ENCODE measurements around the gene ZXDC.

ZXDC gene

GRCh38 chr3:126398423-126399350, 77.0 kb downstream of the ZXDC start:
- no peak for DNase-seq (ENCODE audit: extremely low read depth, insufficient read length)
- no peaks in the 10 kb centered on the region for H3K36me3 ChIP-seq (ENCODE audit: control insufficient read depth, insufficient read depth, low read length)
- no peak overlapping the region for H3K4me3 ChIP-seq (replicated peaks; ENCODE audit: low read depth, low read length)
- no peaks in the 10 kb centered on the region; the same call in 1 of the 2 replicates for H3K27me3 ChIP-seq (replicated peaks; ENCODE audit: control insufficient read depth, insufficient read depth, low read length)
- TF ChIP-seq CTCF (IDR thresholded peaks at IDR 0.05; ENCODE audit: insufficient read depth, low read length, poor library complexity, severe bottlenecking) = no peak

DNA sequence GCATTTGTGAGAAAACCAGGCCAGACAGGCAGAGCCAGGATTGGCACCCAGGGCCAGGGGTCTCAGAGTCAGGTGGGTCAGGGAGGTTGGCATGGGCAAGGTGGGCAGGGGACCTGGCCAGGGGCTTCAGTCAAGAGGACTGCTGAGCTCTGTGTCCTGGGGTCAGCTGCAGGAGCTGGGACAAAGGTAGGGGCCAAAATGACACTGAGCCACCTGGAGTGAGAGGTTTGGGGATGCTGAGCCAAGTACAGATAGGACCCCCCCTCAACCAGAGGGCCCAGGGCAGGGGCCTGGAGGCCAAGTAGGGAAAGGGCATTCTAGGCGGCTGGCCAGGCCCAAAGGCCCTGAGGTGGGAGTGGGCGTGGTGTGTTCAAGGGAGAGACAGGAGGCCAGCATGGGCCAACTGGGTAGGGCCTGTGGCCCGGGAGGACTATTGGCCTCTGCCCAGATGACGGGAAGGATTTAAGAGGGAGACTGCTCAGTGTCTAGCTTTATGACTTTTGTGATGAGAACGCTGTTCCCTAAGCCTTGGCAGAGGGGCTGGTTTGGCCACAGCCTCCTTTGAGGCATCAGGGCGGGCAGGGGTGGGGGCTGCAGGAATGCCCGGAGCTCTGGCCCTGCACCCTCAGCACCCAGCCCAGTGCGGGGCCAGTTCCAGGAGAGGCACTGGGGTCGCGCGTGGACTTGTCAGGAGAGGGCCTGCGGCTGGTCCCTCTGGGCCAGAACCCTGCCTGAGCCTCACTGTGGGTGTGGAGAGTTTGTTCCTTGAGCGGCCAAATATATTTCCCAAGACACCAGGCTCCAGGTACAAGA, 77.9 kb downstream of the ZXDC start:
- no peak for DNase-seq (ENCODE audit: extremely low read depth, insufficient read length)
- H3K27me3 ChIP-seq (replicated peaks; ENCODE audit: control insufficient read depth, insufficient read depth, low read length) = no peaks in the 10 kb centered on the region; the same call in 1 of the 2 replicates
- no peak overlapping the region for H3K4me3 ChIP-seq (replicated peaks; ENCODE audit: low read depth, low read length)
- no peaks in the 10 kb centered on the region for H3K36me3 ChIP-seq (ENCODE audit: control insufficient read depth, insufficient read depth, low read length)
- TF ChIP-seq CTCF (IDR thresholded peaks at IDR 0.05; ENCODE audit: insufficient read depth, low read length, poor library complexity, severe bottlenecking) = no peak

DNA sequence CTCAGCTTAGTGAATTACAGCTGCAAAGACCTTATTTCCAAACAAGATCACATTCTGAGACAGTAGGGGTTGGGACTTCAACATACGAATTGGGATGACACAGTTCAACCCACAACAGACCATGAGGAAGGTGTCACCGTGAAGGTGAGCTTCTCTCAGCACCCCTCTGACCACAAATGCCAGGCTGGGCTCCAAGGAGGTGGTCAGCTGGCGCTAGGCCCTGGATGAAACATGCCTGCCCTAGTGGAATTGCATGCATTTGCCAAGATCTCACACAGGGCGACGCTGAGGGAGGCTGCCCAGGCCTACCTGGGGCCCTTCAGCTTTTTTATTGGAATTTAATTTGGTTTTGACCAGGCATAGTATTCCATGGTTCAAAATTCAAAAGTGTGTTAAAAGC, 79.2 kb downstream of the ZXDC start:
- no peak for DNase-seq (ENCODE audit: extremely low read depth, insufficient read length)
- H3K4me3 ChIP-seq (replicated peaks; ENCODE audit: low read depth, low read length) = no peak overlapping the region
- no peaks in the 10 kb centered on the region for H3K36me3 ChIP-seq (ENCODE audit: control insufficient read depth, insufficient read depth, low read length)
- no peaks in the 10 kb centered on the region for H3K27me3 ChIP-seq (replicated peaks; ENCODE audit: control insufficient read depth, insufficient read depth, low read length)
- TF ChIP-seq CTCF (IDR thresholded peaks at IDR 0.05; ENCODE audit: insufficient read depth, low read length, poor library complexity, severe bottlenecking) = no peak

- Histone ChIP-seq H3K4me3 (replicated peaks; ENCODE audit: low read depth, low read length) (no peak overlapping the region), H3K36me3 (ENCODE audit: control insufficient read depth, insufficient read depth, low read length) (no peaks in the 10 kb centered on the region), H3K27me3 (replicated peaks; ENCODE audit: control insufficient read depth, insufficient read depth, low read length) (no peaks in the 10 kb centered on the region)
- TF ChIP-seq CTCF (IDR thresholded peaks at IDR 0.05; ENCODE audit: insufficient read depth, low read length, poor library complexity, severe bottlenecking) = no peak
- no peak for DNase-seq (ENCODE audit: extremely low read depth, insufficient read length)
Observed at GRCh38 chr3:126395846-126396513, 79.7 kb downstream of the ZXDC start.

GRCh38 chr3:126394977-126395321, 80.7 kb downstream of the ZXDC start:
- Histone ChIP-seq H3K4me3 (replicated peaks; ENCODE audit: low read depth, low read length) (no peak overlapping the region), H3K27me3 (replicated peaks; ENCODE audit: control insufficient read depth, insufficient read depth, low read length) (no peaks in the 10 kb centered on the region), H3K36me3 (ENCODE audit: control insufficient read depth, insufficient read depth, low read length) (no peaks in the 10 kb centered on the region)
- TF ChIP-seq CTCF (IDR thresholded peaks at IDR 0.05; ENCODE audit: insufficient read depth, low read length, poor library complexity, severe bottlenecking) = no peak
- no peak for DNase-seq (ENCODE audit: extremely low read depth, insufficient read length)

Data from GM06990 (cell line).